MV-4-11 (cell line): ENCODE measurements around the gene ZCCHC3.

Experiments used
- DNase-seq: peaks from one replicate; lab custom pipeline; 2025; lab: John Stamatoyannopoulos, UW

The ZCCHC3 gene

GRCh38 chr20:284172-284571 lies 13.2 kb upstream of the ZCCHC3 start:
- no peak for DNase-seq

- DNase-seq: no peak
These were observed 10.9 kb upstream of the ZCCHC3 start for GRCh38 chr20:286508-286907.

- DNase-seq: peak; percentile 3
These were observed 8.2 kb upstream of the ZCCHC3 start for GRCh38 chr20:288956-289692.

GRCh38 chr20:289693-290083 lies 7.7 kb upstream of the ZCCHC3 start:
- no peak for DNase-seq

- peak; percentile 93 for DNase-seq
These were observed 7.1 kb upstream of the ZCCHC3 start, which contains the start of gene C20orf96 for GRCh38 chr20:290084-290831. C20orf96 (minus strand) TSS chr20:290750; CDS start chr20:290610, 140 bp downstream.

- no peak for DNase-seq
These were observed 2.8 kb upstream of the ZCCHC3 start for GRCh38 chr20:294602-295001.

- DNase-seq: no peak
These were observed 1.6 kb upstream of the ZCCHC3 start for GRCh38 chr20:295804-296203.

GRCh38 chr20:297925-298775 lies 780 bp downstream of the ZCCHC3 start:
- peak; percentile 65 for DNase-seq

- no peak for DNase-seq
These were observed 1.5 kb downstream of the ZCCHC3 start for GRCh38 chr20:298776-299391.

GRCh38 chr20:300345-300990 lies 3.1 kb downstream of the ZCCHC3 start:
- DNase-seq: peak; percentile 66

GRCh38 chr20:301886-302848 lies 4.8 kb downstream of the ZCCHC3 start:
- no peak for DNase-seq

- no peak for DNase-seq
These were observed 8.4 kb downstream of the ZCCHC3 start for GRCh38 chr20:305745-306144.

- no peak for DNase-seq
These were observed 11.2 kb downstream of the ZCCHC3 start for GRCh38 chr20:308427-309038.

- peak; percentile 32 for DNase-seq
These were observed 12.0 kb downstream of the ZCCHC3 start for GRCh38 chr20:309306-309840.

GRCh38 chr20:309841-310644 lies 12.7 kb downstream of the ZCCHC3 start:
- DNase-seq: peak; percentile 98

GRCh38 chr20:310645-311044 lies 13.3 kb downstream of the ZCCHC3 start:
- DNase-seq: no peak

- no peak for DNase-seq
These were observed 14.2 kb downstream of the ZCCHC3 start for GRCh38 chr20:311609-312008.

- peak; percentile 44 for DNase-seq
These were observed 14.7 kb downstream of the ZCCHC3 start for GRCh38 chr20:312067-312466.

- DNase-seq: no peak
These were observed 15.5 kb downstream of the ZCCHC3 start for GRCh38 chr20:312866-313265.
